ENCODE data around the gene CDYL.

DNA sequence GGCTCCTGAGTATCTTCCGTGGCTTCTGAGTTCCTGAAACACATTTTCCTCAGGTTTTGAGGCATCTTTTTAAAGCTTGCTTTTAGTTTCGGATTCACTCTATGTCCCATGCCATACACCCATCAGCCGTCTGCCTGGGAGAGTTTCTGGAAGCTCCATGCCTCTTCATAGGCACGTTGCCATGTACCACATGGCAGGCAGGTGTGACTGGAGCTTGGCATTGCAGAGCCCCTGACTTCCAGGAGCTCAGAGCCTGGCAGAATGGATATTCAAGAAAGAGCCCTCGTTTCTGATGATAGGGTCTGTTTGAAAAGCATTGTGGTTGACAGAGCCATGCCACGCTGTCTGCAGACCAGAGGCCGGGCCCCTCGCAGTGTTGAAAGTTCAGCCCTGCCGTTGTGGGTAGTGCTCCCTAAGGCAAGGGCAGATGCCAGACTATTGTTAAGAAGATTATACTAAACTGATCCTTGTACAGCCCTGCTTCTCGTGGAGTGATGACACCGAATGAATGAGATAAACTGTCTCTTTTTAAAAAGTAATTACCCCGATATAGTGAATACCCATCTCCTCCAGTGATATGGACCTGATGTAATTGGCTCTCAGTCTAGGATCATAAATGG is 127.7 kb downstream of the CDYL start:
- TF ChIP-seq CTCF (IDR thresholded peaks at IDR 0.05): no peak
- no peak for TF ChIP-seq POLR2A (IDR thresholded peaks at IDR 0.05)

Measured in body of pancreas (tissue), 4 donors.